ENCODE results near the gene PICALM.

DNA sequence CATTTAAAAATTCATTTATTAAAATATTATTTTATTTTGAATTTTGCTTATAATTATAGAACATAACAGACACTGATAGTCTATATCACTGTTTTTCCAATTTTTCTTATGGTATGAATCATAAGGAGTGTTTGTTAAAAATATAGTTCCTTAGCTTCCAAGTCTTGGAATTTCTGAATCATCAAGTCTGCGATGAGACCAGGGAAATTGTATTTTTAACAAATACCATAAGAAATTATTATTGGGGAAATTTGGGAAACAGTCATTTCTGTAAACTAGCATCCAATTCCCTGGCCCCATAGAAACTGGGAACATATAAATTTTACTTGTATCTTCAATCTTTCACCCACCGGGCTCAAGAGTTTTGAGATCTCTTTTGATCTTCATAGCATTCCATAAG is 38.0 kb upstream of the PICALM start:
- TF ChIP-seq, protein P1, sequence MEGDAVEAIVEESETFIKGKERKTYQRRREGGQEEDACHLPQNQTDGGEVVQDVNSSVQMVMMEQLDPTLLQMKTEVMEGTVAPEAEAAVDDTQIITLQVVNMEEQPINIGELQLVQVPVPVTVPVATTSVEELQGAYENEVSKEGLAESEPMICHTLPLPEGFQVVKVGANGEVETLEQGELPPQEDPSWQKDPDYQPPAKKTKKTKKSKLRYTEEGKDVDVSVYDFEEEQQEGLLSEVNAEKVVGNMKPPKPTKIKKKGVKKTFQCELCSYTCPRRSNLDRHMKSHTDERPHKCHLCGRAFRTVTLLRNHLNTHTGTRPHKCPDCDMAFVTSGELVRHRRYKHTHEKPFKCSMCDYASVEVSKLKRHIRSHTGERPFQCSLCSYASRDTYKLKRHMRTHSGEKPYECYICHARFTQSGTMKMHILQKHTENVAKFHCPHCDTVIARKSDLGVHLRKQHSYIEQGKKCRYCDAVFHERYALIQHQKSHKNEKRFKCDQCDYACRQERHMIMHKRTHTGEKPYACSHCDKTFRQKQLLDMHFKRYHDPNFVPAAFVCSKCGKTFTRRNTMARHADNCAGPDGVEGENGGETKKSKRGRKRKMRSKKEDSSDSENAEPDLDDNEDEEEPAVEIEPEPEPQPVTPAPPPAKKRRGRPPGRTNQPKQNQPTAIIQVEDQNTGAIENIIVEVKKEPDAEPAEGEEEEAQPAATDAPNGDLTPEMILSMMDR (IDR thresholded peaks at IDR 0.05), result no peak
- no peak for TF ChIP-seq POLR2A (IDR thresholded peaks at IDR 0.05)
